Hippocampal formation (tissue), 2 donors: ENCODE data around the gene METTL25.

Experiments
- DNase-seq, 2 donors: peaks; one replicate each; lab custom pipeline; 2025; lab: John Stamatoyannopoulos, UW

The METTL25 gene

GRCh38 chr12:82527165-82527780, 168.9 kb downstream of the METTL25 start:
- DNase-seq: peak; percentile 28 to 90
